BJ (cell line): ENCODE data around the gene RPL36. TPM values are rescaled to one million over a fixed set of nuclear protein-coding genes. Genes with fewer than 3 reads are reported as not detected.

Source experiments
- CTCF ChIA-PET: fragments of 350-600 bp; formaldehyde crosslinking; extraction: SDS; loops from one replicate; lab custom pipeline; 2021; ENCODE audit warnings: antibody characterized with exemption, inconsistent platforms; lab: Yijun Ruan, JAX
- POLR2A ChIA-PET: fragments of 300-600 bp; sonication (Branson Sonifier 250); formaldehyde crosslinking; extraction: SDS; loops from one replicate; lab custom pipeline; 2021; ENCODE audit warnings: antibody characterized with exemption; lab: Charles Lee
- DNase-seq: peaks from one replicate; pipeline ENCODE4 v3.0.0-alpha.2; 2011; ENCODE audit warnings: low read depth
- H3K27me3 ChIP-seq: 2 replicates; pipeline ENCODE4 v1.6.0; 2011; ENCODE audit warnings: low read length; ENCODE audit not compliant: control insufficient read depth, insufficient read depth
- H3K36me3 ChIP-seq: 2 replicates; pipeline ENCODE4 v1.5.1; 2011; ENCODE audit warnings: low read length; ENCODE audit not compliant: control insufficient read depth, insufficient read depth
- H3K4me3 ChIP-seq: 2 replicates; pipeline ENCODE4 v1.5.1; 2011; ENCODE audit warnings: low read depth, mild to moderate bottlenecking, control low read depth, low read length
- CTCF ChIP-seq: IDR thresholded peaks from 2 replicates; pipeline ENCODE4 v1.5.1; 2011; ENCODE audit warnings: low read depth, mild to moderate bottlenecking, control low read depth, inconsistent platforms, low read length, moderate library complexity; ENCODE audit not compliant: insufficient read depth
- polyA plus RNA-seq: library from polyadenylated mRNA; depleted of rRNA; stranded (reverse); fragments of >200 nt; gene quantifications from 2 replicates; pipeline ENCODE4 v1.2.3, GENCODE V29; 2011

The RPL36 gene
- polyA plus RNA-seq, 1 experiment, result 912 TPM

- CTCF ChIA-PET, result interaction anchor here (0.9 to 2.9 kb wide), 2 partner anchors 27 to 30 kb away, joined by 4 to 11 read pairs; partner anchors contain the start of gene RPL36
- no peak for DNase-seq
- TF ChIP-seq CTCF, result no peak
- POLR2A ChIA-PET, result interaction anchor here (0.6 kb wide), 1 partner anchor 24 kb away, joined by 3 read pairs; no protein-coding TSS in a partner anchor
- Histone ChIP-seq H3K4me3 (no peak overlapping the region), H3K36me3 (peaks cover 10% of the 10 kb centered on the region), H3K27me3 (no peaks in the 10 kb centered on the region)
Observed at GRCh38 chr19:5717215-5717935, 27.3 kb downstream of the RPL36 start.

- TF ChIP-seq CTCF, result no peak
- Histone ChIP-seq H3K36me3 (peaks cover 4% of the 10 kb centered on the region), H3K27me3 (no peaks in the 10 kb centered on the region), H3K4me3 (peak overlapping the region; percentile 94)
- POLR2A ChIA-PET, result interaction anchor here (0.6 kb wide), 1 partner anchor 24 kb away, joined by 3 read pairs; no protein-coding TSS in a partner anchor
- no peak for DNase-seq
- CTCF ChIA-PET, result interaction anchor here (1.1 to 2.9 kb wide), 2 partner anchors 10 to 28 kb away, joined by 3 to 11 read pairs; partner anchors contain the start of gene RPL36
Observed at GRCh38 chr19:5718037-5718578, 28.0 kb downstream of the RPL36 start.

- peak; percentile 69 for DNase-seq
- POLR2A ChIA-PET, result interaction anchor here (0.6 kb wide), 1 partner anchor 32 kb away, joined by 7 read pairs; no protein-coding TSS in a partner anchor
- TF ChIP-seq CTCF, result no peak
- H3K36me3 ChIP-seq, result no peaks in the 10 kb centered on the region
- CTCF ChIA-PET, result interaction anchor here (0.9 to 2.9 kb wide), 4 partner anchors 11 to 76 kb away, joined by 3 to 11 read pairs (median 3); partner anchors contain the start of gene RPL36
- H3K27me3 ChIP-seq, result no peaks in the 10 kb centered on the region
- peak overlapping the region; percentile 94 for H3K4me3 ChIP-seq
Observed at GRCh38 chr19:5718579-5719273, 28.6 kb downstream of the RPL36 start.

GRCh38 chr19:5719274-5719960, 29.3 kb downstream of the RPL36 start:
- TF ChIP-seq CTCF, result no peak
- H3K4me3 ChIP-seq, result peak overlapping the region; percentile 94
- ChIA-PET POLR2A (no interaction called here), CTCF (interaction anchor here (0.7 to 2.9 kb wide), 12 partner anchors 12 to 76 kb away, joined by 3 to 12 read pairs (median 6); partner anchors contain the start of gene RPL36)
- no peaks in the 10 kb centered on the region for H3K36me3 ChIP-seq
- H3K27me3 ChIP-seq, result no peaks in the 10 kb centered on the region
- DNase-seq, result no peak
